ENCODE data around the gene ATP5PB. TPM values are rescaled to one million over a fixed set of nuclear protein-coding genes. Genes with fewer than 3 reads are reported as not detected.

The ATP5PB gene
- polyA plus RNA-seq (2011; rRNA removed): 425 and 519 TPM in 2 replicates
- polyA minus RNA-seq (2011; rRNA and poly(A)+ RNA removed): 162 and 202 TPM in 2 replicates

GRCh38 chr1:111448918-111449702, at the start of gene ATP5PB, which contains the start of gene WDR77:
Gene ATP5PB (plus strand): TSS chr1:111449464. CDS start chr1:111449542, 78 bp downstream.
Gene WDR77 (minus strand): TSS chr1:111449256. CDS start chr1:111449169, 87 bp downstream.
- peak; percentile 98 for DNase-seq (ENCODE audit: low read depth, low spot score)
- Histone ChIP-seq H3K27ac (ENCODE audit: low read depth, low read length) (peak within 1 kb of the TSS; percentile 53), H3K4me3 (ENCODE audit: low read depth, low read length) (peak within 1 kb of the TSS; percentile 88), H3K9me3 (ENCODE audit: control insufficient read depth, insufficient read depth, low read length) (peaks cover 3% of the 10 kb centered on the region; the same call in 1 of the 2 replicates), H3K27me3 (ENCODE audit: control insufficient read depth, insufficient read depth, low read length) (no peaks in the 10 kb centered on the region)
- ChIA-PET POLR2A (interaction anchor here (0.5 to 1.0 kb wide), 7 partner anchors 24 to 698 kb away, joined by 3 to 8 read pairs (median 3); no protein-coding TSS in a partner anchor), CTCF (interaction anchor here (0.6 to 1.2 kb wide), 3 partner anchors 33 to 83 kb away, joined by 3 to 5 read pairs (median 3); no protein-coding TSS in a partner anchor)
- no peak for TF ChIP-seq CTCF (IDR thresholded peaks at IDR 0.05; ENCODE audit: low read depth, low read length)

- Histone ChIP-seq H3K4me3 (ENCODE audit: low read depth, low read length) (no peak overlapping the region), H3K27ac (ENCODE audit: low read depth, low read length) (no peak overlapping the region)
- no peak for DNase-seq (ENCODE audit: low read depth, low spot score)
These were observed 49.3 kb upstream of the ATP5PB start for GRCh38 chr1:111399792-111400610.

GRCh38 chr1:111402083-111402482, 47.2 kb upstream of the ATP5PB start:
- Histone ChIP-seq H3K27me3 (ENCODE audit: control insufficient read depth, insufficient read depth, low read length) (peaks cover 43% of the 10 kb centered on the region), H3K9me3 (ENCODE audit: control insufficient read depth, insufficient read depth, low read length) (no peaks in the 10 kb centered on the region), H3K27ac (ENCODE audit: low read depth, low read length) (no peak overlapping the region), H3K4me3 (ENCODE audit: low read depth, low read length) (no peak overlapping the region)
- TF ChIP-seq CTCF (IDR thresholded peaks at IDR 0.05; ENCODE audit: low read depth, low read length): no peak
- CTCF ChIA-PET: interaction anchor here (0.7 to 4.1 kb wide), 8 partner anchors 15 to 395 kb away, joined by 3 to 80 read pairs (median 6); no protein-coding TSS in a partner anchor
- POLR2A ChIA-PET: interaction anchor here (0.7 kb wide), 1 partner anchor 8 kb away, joined by 3 read pairs; no protein-coding TSS in a partner anchor
- DNase-seq (ENCODE audit: low read depth, low spot score): no peak

More at GRCh38 chr1:111399792-111400610, 49.3 kb upstream of the ATP5PB start:
- POLR2A ChIA-PET: no interaction called here
- no peaks in the 10 kb centered on the region for H3K9me3 ChIP-seq (ENCODE audit: control insufficient read depth, insufficient read depth, low read length)
- CTCF ChIA-PET: interaction anchor here (0.6 to 4.1 kb wide), 36 partner anchors 9 to 438 kb away, joined by 3 to 80 read pairs (median 4); partner anchors contain the start of gene OVGP1
- TF ChIP-seq CTCF (IDR thresholded peaks at IDR 0.05; ENCODE audit: low read depth, low read length): peak; percentile 75
- peaks cover 33% of the 10 kb centered on the region for H3K27me3 ChIP-seq (ENCODE audit: control insufficient read depth, insufficient read depth, low read length)

- Histone ChIP-seq H3K9me3 (ENCODE audit: control insufficient read depth, insufficient read depth, low read length) (no peaks in the 10 kb centered on the region), H3K4me3 (ENCODE audit: low read depth, low read length) (no peak overlapping the region), H3K27me3 (ENCODE audit: control insufficient read depth, insufficient read depth, low read length) (peaks cover 47% of the 10 kb centered on the region), H3K27ac (ENCODE audit: low read depth, low read length) (no peak overlapping the region)
- ChIA-PET CTCF (interaction anchor here (1.9 kb wide), 1 partner anchor 181 kb away, joined by 4 read pairs; no protein-coding TSS in a partner anchor), POLR2A (no interaction called here)
- no peak for TF ChIP-seq CTCF (IDR thresholded peaks at IDR 0.05; ENCODE audit: low read depth, low read length)
- DNase-seq (ENCODE audit: low read depth, low spot score): no peak
These were observed 44.7 kb upstream of the ATP5PB start for GRCh38 chr1:111404588-111404987.

Measured in AG04450 (cell line).